Caco-2 (cell line): Measurements from ENCODE around the gene CEL. TPM values are rescaled to one million over a fixed set of nuclear protein-coding genes. Genes with fewer than 3 reads are reported as not detected.

ENCODE experiments used
- BruUV-seq: library from RNA; stranded (reverse); fragments of 400-500 nt; replicated peaks from 2 replicates; lab custom pipeline; 2021; lab: Mats Ljungman, UMichigan
- CTCF ChIA-PET: fragments of 300-600 bp; sonication (Branson Sonifier 250); formaldehyde crosslinking; loops from one replicate; lab custom pipeline; 2022; ENCODE audit warnings: antibody characterized with exemption; lab: Charles Lee
- POLR2A ChIA-PET: fragments of 300-600 bp; sonication (Branson Sonifier 250); formaldehyde crosslinking; loops from one replicate; lab custom pipeline; 2022; ENCODE audit warnings: antibody characterized with exemption; lab: Charles Lee
- DNase-seq, 2 experiments: peaks; one replicate each; pipeline versions ENCODE4 v3.0.0 to v3.0.0-alpha.2; 2020 to 2022
- H3K27me3 ChIP-seq: replicated peaks from 2 replicates; pipeline ENCODE4 v1.6.0; 2011; ENCODE audit warnings: low read length; ENCODE audit not compliant: control insufficient read depth, insufficient read depth
- H3K36me3 ChIP-seq: 2 replicates; pipeline ENCODE4 v1.5.1; 2011; ENCODE audit warnings: low read length; ENCODE audit not compliant: control insufficient read depth, insufficient read depth
- H3K4me1 ChIP-seq: fragments of 250-450 bp; sonication (Bioruptor Pico); 2 replicates; pipeline ENCODE4 v1.5.1; 2020; ENCODE audit warnings: mild to moderate bottlenecking
- H3K4me3 ChIP-seq: 2 replicates; pipeline ENCODE4 v1.5.1; 2011; ENCODE audit warnings: low read depth, mild to moderate bottlenecking, control low read depth, low read length
- H3K9me3 ChIP-seq: fragments of 250-450 bp; sonication (Bioruptor Pico); 2 replicates; pipeline ENCODE4 v1.5.1; 2020; ENCODE audit warnings: mild to moderate bottlenecking, moderate library complexity
- H3K27ac Mint-ChIP-seq: one replicate; pipeline ENCODE4 v1.8.0; 2022; ENCODE audit warnings: mixed read lengths; ENCODE audit not compliant: unreplicated experiment
- H3K27me3 Mint-ChIP-seq: one replicate; pipeline ENCODE4 v1.8.0; 2022; ENCODE audit warnings: mixed read lengths; ENCODE audit not compliant: insufficient read depth, unreplicated experiment
- H3K36me3 Mint-ChIP-seq: one replicate; pipeline ENCODE4 v1.8.0; 2022; ENCODE audit warnings: mild to moderate bottlenecking, mixed read lengths; ENCODE audit not compliant: insufficient read depth, unreplicated experiment
- H3K4me1 Mint-ChIP-seq: one replicate; pipeline ENCODE4 v1.8.0; 2022; ENCODE audit warnings: low read depth, mixed read lengths; ENCODE audit not compliant: unreplicated experiment
- H3K4me3 Mint-ChIP-seq: one replicate; pipeline ENCODE4 v1.8.0; 2022; ENCODE audit warnings: mild to moderate bottlenecking, moderate library complexity, mixed read lengths; ENCODE audit not compliant: unreplicated experiment
- H3K9me3 Mint-ChIP-seq: one replicate; pipeline ENCODE4 v1.8.0; 2022; ENCODE audit warnings: mixed read lengths; ENCODE audit not compliant: unreplicated experiment
- intact Hi-C: fragments of 100-400 bp; cut with micrococcal nuclease; formaldehyde crosslinking; loops from one replicate; pipeline ENCODE4 v1.10.0; 2022; ENCODE audit not compliant: unreplicated experiment
- total RNA-seq: library from RNA; stranded (reverse); gene quantifications from 2 replicates; pipeline ENCODE4 v1.2.3, GENCODE V29; 2022
- TF ChIP-seq, protein P1 (sequence below), 2 experiments: fragments of 200-600 bp in 1 of 2; IDR thresholded peaks; 1 replicate in 1 of 2; 2 replicates in 1 of 2; pipeline versions ENCODE4 v1.5.1 to v1.8.0; 2011 to 2022; ENCODE audit warnings: antibody characterized with exemption in 1 of 2, control low read depth in 1 of 2, inconsistent platforms in 1 of 2, low read depth in 1 of 2, low read length in 1 of 2, mild to moderate bottlenecking in 1 of 2, moderate library complexity in 1 of 2; ENCODE audit not compliant: insufficient read depth in 1 of 2, severe bottlenecking in 1 of 2, unreplicated experiment in 1 of 2

The CEL gene
- total RNA-seq, 1 experiment from 2014 or later, result 2.0 TPM

DNA sequence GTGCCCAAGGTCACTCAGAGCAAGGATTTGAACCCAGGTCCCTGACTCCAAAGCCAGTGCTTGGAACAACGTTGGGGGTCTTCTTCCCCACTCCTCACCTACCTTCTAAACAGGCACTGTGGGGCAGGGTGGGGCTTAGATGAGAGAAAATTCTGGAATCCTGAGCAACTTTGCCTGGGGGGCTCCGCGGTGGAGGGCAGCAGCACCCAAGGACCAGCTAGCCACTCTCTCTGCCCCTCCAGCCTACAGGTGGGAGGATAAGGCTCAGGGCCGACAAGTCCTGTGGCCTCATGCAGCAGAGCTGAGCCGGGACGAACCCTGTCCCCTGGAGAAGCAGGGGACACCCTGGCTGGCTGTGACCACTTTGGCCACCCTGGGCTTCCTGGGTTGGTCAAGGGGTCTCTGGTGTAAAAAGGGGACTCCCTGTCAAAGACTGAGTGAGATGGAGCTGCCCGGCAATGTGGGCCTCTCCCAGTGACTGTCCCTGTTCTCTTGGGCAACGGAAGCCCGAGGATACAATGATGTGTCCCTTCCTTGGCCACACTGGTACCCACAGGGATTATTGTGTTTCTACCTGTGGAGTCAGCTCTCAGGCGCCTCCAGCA is 26.5 kb downstream of the CEL start:
- intact Hi-C loops, result no loop called here
- H3K4me3 Mint-ChIP-seq, result no peak overlapping the region
- ChIA-PET CTCF (no interaction called here), POLR2A (no interaction called here)
- H3K27me3 ChIP-seq, result no peaks in the 10 kb centered on the region
- no peaks in the 10 kb centered on the region for H3K4me1 ChIP-seq
- H3K4me3 ChIP-seq, result no peak overlapping the region
- H3K27me3 Mint-ChIP-seq, result no peaks in the 10 kb centered on the region
- no peak for DNase-seq
- H3K9me3 Mint-ChIP-seq, result no peaks in the 10 kb centered on the region
- no peaks in the 10 kb centered on the region for H3K9me3 ChIP-seq
- no peaks in the 10 kb centered on the region for H3K4me1 Mint-ChIP-seq
- H3K27ac Mint-ChIP-seq, result no peak overlapping the region
- TF ChIP-seq, protein P1, sequence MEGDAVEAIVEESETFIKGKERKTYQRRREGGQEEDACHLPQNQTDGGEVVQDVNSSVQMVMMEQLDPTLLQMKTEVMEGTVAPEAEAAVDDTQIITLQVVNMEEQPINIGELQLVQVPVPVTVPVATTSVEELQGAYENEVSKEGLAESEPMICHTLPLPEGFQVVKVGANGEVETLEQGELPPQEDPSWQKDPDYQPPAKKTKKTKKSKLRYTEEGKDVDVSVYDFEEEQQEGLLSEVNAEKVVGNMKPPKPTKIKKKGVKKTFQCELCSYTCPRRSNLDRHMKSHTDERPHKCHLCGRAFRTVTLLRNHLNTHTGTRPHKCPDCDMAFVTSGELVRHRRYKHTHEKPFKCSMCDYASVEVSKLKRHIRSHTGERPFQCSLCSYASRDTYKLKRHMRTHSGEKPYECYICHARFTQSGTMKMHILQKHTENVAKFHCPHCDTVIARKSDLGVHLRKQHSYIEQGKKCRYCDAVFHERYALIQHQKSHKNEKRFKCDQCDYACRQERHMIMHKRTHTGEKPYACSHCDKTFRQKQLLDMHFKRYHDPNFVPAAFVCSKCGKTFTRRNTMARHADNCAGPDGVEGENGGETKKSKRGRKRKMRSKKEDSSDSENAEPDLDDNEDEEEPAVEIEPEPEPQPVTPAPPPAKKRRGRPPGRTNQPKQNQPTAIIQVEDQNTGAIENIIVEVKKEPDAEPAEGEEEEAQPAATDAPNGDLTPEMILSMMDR (IDR thresholded peaks at IDR 0.05; ENCODE audit: insufficient read depth in 1 of 2, low read depth in 1 of 2, low read length in 1 of 2, severe bottlenecking in 1 of 2, unreplicated experiment in 1 of 2), result no peak
- no peaks in the 10 kb centered on the region for H3K36me3 Mint-ChIP-seq
- no TSS peak for BruUV-seq
- no peaks in the 10 kb centered on the region for H3K36me3 ChIP-seq

DNA sequence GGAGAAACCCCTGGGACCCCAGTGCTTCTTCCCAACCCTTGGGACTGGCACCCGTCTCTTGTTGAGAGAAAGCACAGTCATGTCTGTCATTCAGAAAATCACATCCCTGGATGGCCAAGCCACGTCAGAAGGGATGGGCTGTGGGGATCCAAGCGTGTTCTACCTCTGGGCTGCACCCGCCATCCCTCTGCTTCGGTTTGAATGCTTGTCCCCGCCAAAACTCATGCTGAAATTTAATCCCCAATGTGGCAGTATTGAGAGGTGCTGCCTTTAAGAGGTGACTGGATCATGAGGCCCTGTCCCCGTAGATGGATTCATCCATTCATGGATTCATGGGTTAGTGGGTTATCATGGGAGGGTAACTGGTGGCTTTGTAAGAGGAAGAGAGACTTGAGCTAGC is 27.0 kb downstream of the CEL start:
- intact Hi-C loops, result no loop called here
- Histone ChIP-seq H3K4me3 (no peak overlapping the region), H3K9me3 (no peaks in the 10 kb centered on the region), H3K36me3 (no peaks in the 10 kb centered on the region), H3K4me1 (no peaks in the 10 kb centered on the region), H3K27me3 (no peaks in the 10 kb centered on the region)
- TF ChIP-seq, protein P1 (IDR thresholded peaks at IDR 0.05; ENCODE audit: insufficient read depth in 1 of 2, low read depth in 1 of 2, low read length in 1 of 2, severe bottlenecking in 1 of 2, unreplicated experiment in 1 of 2), result no peak
- ChIA-PET POLR2A (no interaction called here), CTCF (no interaction called here)
- H3K4me1 Mint-ChIP-seq, result no peaks in the 10 kb centered on the region
- no peak overlapping the region for H3K27ac Mint-ChIP-seq
- BruUV-seq, result no TSS peak
- H3K4me3 Mint-ChIP-seq, result no peak overlapping the region
- no peaks in the 10 kb centered on the region for H3K9me3 Mint-ChIP-seq
- H3K36me3 Mint-ChIP-seq, result no peaks in the 10 kb centered on the region
- no peaks in the 10 kb centered on the region for H3K27me3 Mint-ChIP-seq
- no peak for DNase-seq

DNA sequence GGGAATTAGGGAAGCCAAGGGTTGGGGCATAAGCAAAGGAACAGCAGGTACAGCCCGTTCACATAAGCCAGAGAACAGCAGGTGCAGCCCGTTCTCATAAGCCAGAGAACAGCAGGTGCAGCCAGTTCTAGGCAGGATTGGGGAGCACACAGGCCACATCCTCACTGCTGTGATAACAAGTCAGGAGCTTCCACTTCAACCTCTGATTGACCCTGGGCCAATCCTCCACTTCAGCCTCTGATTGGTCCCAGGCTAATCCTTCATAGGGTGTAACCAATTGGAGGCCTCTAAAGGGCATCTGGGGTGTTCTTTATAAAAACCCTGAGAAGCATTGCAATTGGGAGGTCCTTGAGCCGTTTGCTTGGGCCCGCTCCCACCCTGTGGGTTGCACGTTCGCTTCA is 27.5 kb downstream of the CEL start:
- no peak for DNase-seq
- intact Hi-C loops, result no loop called here
- no peak overlapping the region for H3K4me3 Mint-ChIP-seq
- TF ChIP-seq, protein P1 (IDR thresholded peaks at IDR 0.05; ENCODE audit: insufficient read depth in 1 of 2, low read depth in 1 of 2, low read length in 1 of 2, severe bottlenecking in 1 of 2, unreplicated experiment in 1 of 2), result no peak
- no peaks in the 10 kb centered on the region for H3K9me3 Mint-ChIP-seq
- no peak overlapping the region for H3K4me3 ChIP-seq
- CTCF ChIA-PET, result no interaction called here
- POLR2A ChIA-PET, result no interaction called here
- BruUV-seq, result no TSS peak
- no peaks in the 10 kb centered on the region for H3K27me3 ChIP-seq
- no peaks in the 10 kb centered on the region for H3K4me1 Mint-ChIP-seq
- H3K4me1 ChIP-seq, result no peaks in the 10 kb centered on the region
- H3K27ac Mint-ChIP-seq, result no peak overlapping the region
- no peaks in the 10 kb centered on the region for H3K36me3 Mint-ChIP-seq
- no peaks in the 10 kb centered on the region for H3K9me3 ChIP-seq
- H3K27me3 Mint-ChIP-seq, result no peaks in the 10 kb centered on the region
- H3K36me3 ChIP-seq, result no peaks in the 10 kb centered on the region
